ENCODE results near the gene FER1L5. TPM values are rescaled to one million over a fixed set of nuclear protein-coding genes. Genes with fewer than 3 reads are reported as not detected.

Gene FER1L5
- total and polyA plus RNA-seq, 2 donors (not counting 1 experiment from before 2014, with no cell fraction given) = not detected

DNA sequence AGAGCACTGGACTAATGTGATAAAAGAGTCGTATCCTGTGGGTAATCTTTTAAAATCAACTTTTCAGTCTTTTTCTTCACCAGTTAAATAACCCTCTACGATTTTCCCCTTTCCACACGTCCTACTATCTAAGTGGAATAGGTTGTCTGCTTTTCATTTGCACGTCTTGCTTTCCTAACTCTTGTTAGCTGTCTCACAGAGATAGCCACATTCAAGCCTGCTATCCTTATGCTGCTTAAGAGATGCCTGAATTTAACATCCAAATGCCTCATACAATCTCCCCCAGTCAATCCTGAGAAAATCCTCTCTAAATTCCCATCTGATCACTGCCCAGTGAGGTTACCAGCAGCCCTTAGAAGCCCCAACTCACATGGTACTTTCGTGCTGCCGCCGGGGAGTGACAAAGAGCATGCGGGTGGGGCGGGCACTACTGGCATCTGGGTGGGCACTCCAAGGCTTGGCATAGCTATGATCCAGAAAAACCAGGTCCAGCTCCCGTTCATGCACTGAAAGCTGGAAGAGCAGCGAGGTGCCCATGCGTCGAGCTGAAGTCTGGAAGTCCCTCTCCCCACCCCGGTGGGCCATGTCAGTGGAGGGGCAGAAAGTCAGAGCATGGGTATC lies 5.9 kb upstream of the FER1L5 start:
- intact Hi-C loops (cut with micrococcal nuclease) = loop anchor here (5.0 to 10.0 kb wide), 2 partner anchors 166 to 312 kb away; partner anchors contain the start of gene ITPRIPL1
- Histone ChIP-seq H3K79me2 (ENCODE audit: control insufficient read depth, insufficient read depth, low read length) (peaks cover 52% of the 10 kb centered on the region), H3K9me3 (ENCODE audit: control extremely low read depth in 1 of 3, control insufficient read depth in 2 of 3, insufficient read depth in 1 of 3, low read length in 2 of 3) (no peaks in the 10 kb centered on the region), H3K36me3 (replicated peaks in 1 of 2; ENCODE audit: control extremely low read depth in 1 of 2, control insufficient read depth in 1 of 2, extremely low read depth in 1 of 2, insufficient read depth in 2 of 2, low read length in 1 of 2) (peaks cover 6 to 17% of the 10 kb centered on the region in 2 experiments), H3K27me3 (replicated peaks in 1 of 4; ENCODE audit: control extremely low read depth in 1 of 4, control insufficient read depth in 3 of 4, insufficient read depth in 4 of 4, low read length in 3 of 4) (no peaks in the 10 kb centered on the region), H3K9ac (ENCODE audit: low read length) (peak overlapping the region; percentile 79), H4K20me1 (ENCODE audit: control insufficient read depth, insufficient read depth, low read length, poor library complexity, severe bottlenecking) (peaks cover 20% of the 10 kb centered on the region), H3K4me3 (ENCODE audit: control extremely low read depth in 1 of 5, extremely low read depth in 1 of 5, insufficient read depth in 1 of 5, low read depth in 2 of 5, low read length in 4 of 5) (peak overlapping the region in 4 of 5 experiments; percentile 81 to 96 (median 88)), H3K27ac (ENCODE audit: low read length in 2 of 2) (no peak overlapping the region), H3K4me2 (replicated peaks; ENCODE audit: low read depth, low read length, poor library complexity, severe bottlenecking) (peak overlapping the region; percentile 89), H2AFZ (ENCODE audit: insufficient read depth, low read depth, low read length, poor library complexity, severe bottlenecking) (peak overlapping the region; percentile 93), H3K4me1 (ENCODE audit: control insufficient read depth in 2 of 2, insufficient read depth in 2 of 2, low read length in 2 of 2) (peaks cover 20 to 24% of the 10 kb centered on the region in 2 donors)
- no peaks in the 10 kb centered on the region for H3K9me3 Mint-ChIP-seq (ENCODE audit: insufficient read depth)
- ChIA-PET CTCF (interaction anchor here (2.3 to 3.2 kb wide), 3 partner anchors 124 to 221 kb away, joined by 8 to 15 read pairs (median 9); partner anchors contain the start of genes ANKRD39 and CNNM4), POLR2A (interaction anchor here (1.7 to 2.6 kb wide), 2 partner anchors 124 to 180 kb away, joined by 4 to 13 read pairs; partner anchors contain the start of genes CNNM3 and CNNM4)
- peak overlapping the region; percentile 17 for H3K27ac Mint-ChIP-seq
- H3K27me3 Mint-ChIP-seq = peaks cover 4% of the 10 kb centered on the region
- peak overlapping the region; percentile 98 for H3K4me3 Mint-ChIP-seq
- TF ChIP-seq, protein P1, sequence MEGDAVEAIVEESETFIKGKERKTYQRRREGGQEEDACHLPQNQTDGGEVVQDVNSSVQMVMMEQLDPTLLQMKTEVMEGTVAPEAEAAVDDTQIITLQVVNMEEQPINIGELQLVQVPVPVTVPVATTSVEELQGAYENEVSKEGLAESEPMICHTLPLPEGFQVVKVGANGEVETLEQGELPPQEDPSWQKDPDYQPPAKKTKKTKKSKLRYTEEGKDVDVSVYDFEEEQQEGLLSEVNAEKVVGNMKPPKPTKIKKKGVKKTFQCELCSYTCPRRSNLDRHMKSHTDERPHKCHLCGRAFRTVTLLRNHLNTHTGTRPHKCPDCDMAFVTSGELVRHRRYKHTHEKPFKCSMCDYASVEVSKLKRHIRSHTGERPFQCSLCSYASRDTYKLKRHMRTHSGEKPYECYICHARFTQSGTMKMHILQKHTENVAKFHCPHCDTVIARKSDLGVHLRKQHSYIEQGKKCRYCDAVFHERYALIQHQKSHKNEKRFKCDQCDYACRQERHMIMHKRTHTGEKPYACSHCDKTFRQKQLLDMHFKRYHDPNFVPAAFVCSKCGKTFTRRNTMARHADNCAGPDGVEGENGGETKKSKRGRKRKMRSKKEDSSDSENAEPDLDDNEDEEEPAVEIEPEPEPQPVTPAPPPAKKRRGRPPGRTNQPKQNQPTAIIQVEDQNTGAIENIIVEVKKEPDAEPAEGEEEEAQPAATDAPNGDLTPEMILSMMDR (IDR thresholded peaks at IDR 0.05) = no peak
- TF ChIP-seq EZH2 (IDR thresholded peaks at IDR 0.05; ENCODE audit: borderline replicate concordance, insufficient read depth, low read depth, low read length, poor library complexity, severe bottlenecking) = no peak
- DNase-seq (no peak), ATAC-seq (ENCODE audit: low read depth) (no peak)
- H3K4me1 Mint-ChIP-seq = peaks cover 42% of the 10 kb centered on the region
- 95% methylated on average over 6 of the region's 14 CpGs for WGBS (ENCODE audit: insufficient coverage)
